GM15510 (cell line): ENCODE results near the gene NCAPG.

Experiments used
- POLR2A ChIP-seq: IDR thresholded peaks from 3 replicates; pipeline ENCODE4 v1.6.1; 2011; ENCODE audit warnings: borderline replicate concordance; ENCODE audit not compliant: insufficient read length; ENCODE audit errors: extremely low read depth

NCAPG gene

GRCh38 chr4:17810260-17811077, at the start of gene NCAPG, which contains the start of gene DCAF16:
NCAPG (plus strand) TSS chr4:17810979; CDS start chr4:17811078, 99 bp downstream.
DCAF16 (minus strand) TSS chr4:17810757; CDS start chr4:17804141, 6,616 bp downstream.
- peak; percentile 92 for TF ChIP-seq POLR2A

GRCh38 chr4:17761062-17761461, 49.7 kb upstream of the NCAPG start:
- TF ChIP-seq POLR2A = no peak

GRCh38 chr4:17762726-17763125, 48.1 kb upstream of the NCAPG start:
- TF ChIP-seq POLR2A = no peak

- TF ChIP-seq POLR2A = no peak
These were observed 47.4 kb upstream of the NCAPG start for GRCh38 chr4:17763416-17763815.

- no peak for TF ChIP-seq POLR2A
These were observed 46.8 kb upstream of the NCAPG start for GRCh38 chr4:17763931-17764330.

GRCh38 chr4:17765514-17766286, 45.1 kb upstream of the NCAPG start:
- TF ChIP-seq POLR2A = no peak

GRCh38 chr4:17766826-17767458, 43.8 kb upstream of the NCAPG start:
- TF ChIP-seq POLR2A = no peak

- no peak for TF ChIP-seq POLR2A
These were observed 41.2 kb upstream of the NCAPG start for GRCh38 chr4:17769406-17770174.

GRCh38 chr4:17770845-17771244, 39.9 kb upstream of the NCAPG start:
- no peak for TF ChIP-seq POLR2A

GRCh38 chr4:17771284-17771908, 39.4 kb upstream of the NCAPG start:
- TF ChIP-seq POLR2A = no peak

- no peak for TF ChIP-seq POLR2A
These were observed 37.6 kb upstream of the NCAPG start for GRCh38 chr4:17773135-17773698.

- TF ChIP-seq POLR2A = no peak
These were observed 32.3 kb upstream of the NCAPG start for GRCh38 chr4:17778431-17778830.

GRCh38 chr4:17780501-17781299, 30.1 kb upstream of the NCAPG start:
- no peak for TF ChIP-seq POLR2A
